HEK293T (cell line): Measurements from ENCODE around the gene AFF1.

ENCODE experiments used
- CTCF ChIA-PET: fragments of 350-600 bp; formaldehyde crosslinking; extraction: SDS; loops from one replicate; lab custom pipeline; 2021; ENCODE audit warnings: antibody characterized with exemption, inconsistent platforms; lab: Yijun Ruan, JAX
- POLR2A ChIA-PET: fragments of 350-600 bp; formaldehyde crosslinking; extraction: SDS; loops from one replicate; lab custom pipeline; 2020; ENCODE audit warnings: antibody characterized with exemption, inconsistent platforms; lab: Yijun Ruan, JAX
- DNase-seq: peaks from one replicate; pipeline ENCODE4 v3.0.0; 2012; ENCODE audit warnings: mixed read lengths; ENCODE audit errors: extremely low spot score
- ARNT ChIP-seq: fragments of 450-650 bp; IDR thresholded peaks from 2 replicates; pipeline ENCODE4 v1.6.1; 2017; ENCODE audit warnings: mild to moderate bottlenecking
- BHLHE40 ChIP-seq: fragments of 450-650 bp; IDR thresholded peaks from 2 replicates; pipeline ENCODE4 v1.6.1; 2016; ENCODE audit warnings: mild to moderate bottlenecking, moderate library complexity, borderline replicate concordance
- CTBP1 ChIP-seq: fragments of 450-650 bp; IDR thresholded peaks from 2 replicates; pipeline ENCODE4 v1.6.1; 2016; ENCODE audit warnings: borderline replicate concordance
- ELF4 ChIP-seq: fragments of 450-650 bp; IDR thresholded peaks from 2 replicates; pipeline ENCODE4 v1.6.1; 2017; ENCODE audit warnings: antibody characterized with exemption
- FOXA1 ChIP-seq: fragments of 450-650 bp; IDR thresholded peaks from 2 replicates; pipeline ENCODE4 v1.6.1; 2016; ENCODE audit warnings: mild to moderate bottlenecking
- FOXK2 ChIP-seq: fragments of 450-650 bp; IDR thresholded peaks from 2 replicates; pipeline ENCODE4 v1.6.1; 2016; ENCODE audit warnings: mild to moderate bottlenecking
- FOXM1 ChIP-seq: fragments of 450-650 bp; IDR thresholded peaks from 2 replicates; pipeline ENCODE4 v1.6.1; 2017; ENCODE audit warnings: mild to moderate bottlenecking, borderline replicate concordance
- HDGF ChIP-seq: fragments of 450-650 bp; IDR thresholded peaks from 2 replicates; pipeline ENCODE4 v1.6.1; 2017; ENCODE audit warnings: antibody characterized with exemption, borderline replicate concordance
- L3MBTL2 ChIP-seq: fragments of 450-650 bp; conservative IDR thresholded peaks from 2 replicates; pipeline ENCODE4 v1.6.1; 2016; ENCODE audit warnings: mild to moderate bottlenecking
- LEF1 ChIP-seq: fragments of 450-650 bp; IDR thresholded peaks from 2 replicates; pipeline ENCODE4 v1.6.1; 2017; ENCODE audit warnings: mild to moderate bottlenecking, borderline replicate concordance
- NFRKB ChIP-seq: fragments of 450-650 bp; IDR thresholded peaks from 2 replicates; pipeline ENCODE4 v1.6.1; 2016; ENCODE audit warnings: mild to moderate bottlenecking, moderate library complexity
- SP1 ChIP-seq: fragments of 450-650 bp; IDR thresholded peaks from 2 replicates; pipeline ENCODE4 v1.6.1; 2017
- SUZ12 ChIP-seq: fragments of 450-650 bp; IDR thresholded peaks from 2 replicates; pipeline ENCODE4 v1.6.1; 2016; ENCODE audit warnings: mild to moderate bottlenecking
- TARDBP ChIP-seq: fragments of 450-650 bp; IDR thresholded peaks from 2 replicates; pipeline ENCODE4 v1.6.1; 2016
- ZNF384 ChIP-seq: fragments of 450-650 bp; IDR thresholded peaks from 2 replicates; pipeline ENCODE4 v1.6.1; 2016
- TF ChIP-seq, protein P1 (sequence below): fragments of 450-650 bp; IDR thresholded peaks from 2 replicates; pipeline ENCODE4 v1.6.1; 2016

AFF1 gene

DNA sequence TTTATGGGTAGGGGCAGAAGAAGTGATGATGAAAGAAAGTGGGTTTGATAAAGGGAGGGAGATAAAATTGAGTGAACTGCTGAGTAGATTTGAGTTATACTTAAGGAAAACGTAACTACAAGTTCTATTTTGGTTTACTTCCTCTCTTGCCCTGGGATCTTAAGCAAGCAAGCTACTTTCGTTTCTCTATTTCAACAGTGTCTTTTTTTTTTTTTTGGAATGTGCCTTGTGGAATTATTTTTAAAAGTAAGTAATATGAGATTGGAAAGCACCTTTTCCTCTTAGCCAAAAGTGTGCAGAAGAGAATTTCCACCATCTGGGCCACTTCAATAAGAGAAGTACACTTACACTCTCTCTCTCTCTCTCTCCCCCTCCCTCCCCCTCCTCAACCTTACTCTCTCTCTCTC, 26.6 kb upstream of the AFF1 start:
- DNase-seq = no peak
- TF ChIP-seq FOXK2 = no peak
- TF ChIP-seq LEF1 = no peak
- TF ChIP-seq, protein P1, sequence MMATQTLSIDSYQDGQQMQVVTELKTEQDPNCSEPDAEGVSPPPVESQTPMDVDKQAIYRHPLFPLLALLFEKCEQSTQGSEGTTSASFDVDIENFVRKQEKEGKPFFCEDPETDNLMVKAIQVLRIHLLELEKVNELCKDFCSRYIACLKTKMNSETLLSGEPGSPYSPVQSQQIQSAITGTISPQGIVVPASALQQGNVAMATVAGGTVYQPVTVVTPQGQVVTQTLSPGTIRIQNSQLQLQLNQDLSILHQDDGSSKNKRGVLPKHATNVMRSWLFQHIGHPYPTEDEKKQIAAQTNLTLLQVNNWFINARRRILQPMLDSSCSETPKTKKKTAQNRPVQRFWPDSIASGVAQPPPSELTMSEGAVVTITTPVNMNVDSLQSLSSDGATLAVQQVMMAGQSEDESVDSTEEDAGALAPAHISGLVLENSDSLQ = no peak
- no peak for TF ChIP-seq CTBP1
- TF ChIP-seq ELF4 = no peak
- TF ChIP-seq TARDBP = no peak
- TF ChIP-seq ARNT = no peak
- POLR2A ChIA-PET = no interaction called here
- CTCF ChIA-PET = interaction anchor here (0.7 to 2.1 kb wide), 3 partner anchors 14 to 894 kb away, joined by 4 to 7 read pairs (median 4); no protein-coding TSS in a partner anchor

- ChIA-PET CTCF (interaction anchor here (0.9 to 2.1 kb wide), 2 partner anchors 13 to 411 kb away, joined by 4 to 7 read pairs; no protein-coding TSS in a partner anchor), POLR2A (interaction anchor here (1.0 kb wide), 1 partner anchor 25 kb away, joined by 3 read pairs; the partner anchor contains the start of gene AFF1)
- no peak for DNase-seq
- no peak for TF ChIP-seq SP1
- TF ChIP-seq FOXA1 = no peak
- TF ChIP-seq HDGF = no peak
- TF ChIP-seq SUZ12 = no peak
- no peak for TF ChIP-seq TARDBP
- no peak for TF ChIP-seq CTBP1
- no peak for TF ChIP-seq ELF4
- no peak for TF ChIP-seq L3MBTL2
- TF ChIP-seq, protein P1 = no peak
- no peak for TF ChIP-seq FOXM1
- no peak for TF ChIP-seq ZNF384
- no peak for TF ChIP-seq FOXK2
- no peak for TF ChIP-seq BHLHE40
- TF ChIP-seq NFRKB = no peak
- TF ChIP-seq ARNT = no peak
- no peak for TF ChIP-seq LEF1
Observed at GRCh38 chr4:86909546-86910295, 25.1 kb upstream of the AFF1 start.

- ChIA-PET POLR2A (interaction anchor here (1.0 kb wide), 1 partner anchor 24 kb away, joined by 3 read pairs; the partner anchor contains the start of gene AFF1), CTCF (no interaction called here)
- no peak for DNase-seq
- TF ChIP-seq L3MBTL2 (no peak), BHLHE40 (no peak), ELF4 (no peak), FOXA1 (no peak)
Observed at GRCh38 chr4:86910369-86910768, 24.4 kb upstream of the AFF1 start.

GRCh38 chr4:86910820-86911684, 23.8 kb upstream of the AFF1 start:
- POLR2A ChIA-PET = interaction anchor here (1.0 kb wide), 1 partner anchor 24 kb away, joined by 3 read pairs; the partner anchor contains the start of gene AFF1

GRCh38 chr4:86916392-86916791, 18.4 kb upstream of the AFF1 start:
- TF ChIP-seq SUZ12 = no peak
- TF ChIP-seq TARDBP = no peak
- TF ChIP-seq ZNF384 = no peak
- TF ChIP-seq L3MBTL2 = no peak
- no peak for TF ChIP-seq CTBP1
- no peak for TF ChIP-seq LEF1
- TF ChIP-seq BHLHE40 = no peak
- no peak for TF ChIP-seq ELF4
- no peak for TF ChIP-seq ARNT
- no peak for TF ChIP-seq SP1
- POLR2A ChIA-PET = no interaction called here
- no peak for DNase-seq
- CTCF ChIA-PET = no interaction called here

More at GRCh38 chr4:86910820-86911684, 23.8 kb upstream of the AFF1 start:
- CTCF ChIA-PET = interaction anchor here (0.6 to 0.8 kb wide), 2 partner anchors 11 to 183 kb away, joined by 3 to 4 read pairs; no protein-coding TSS in a partner anchor
- no peak for DNase-seq
- TF ChIP-seq, protein P1 = no peak
- no peak for TF ChIP-seq TARDBP
- no peak for TF ChIP-seq ZNF384
- no peak for TF ChIP-seq HDGF
- no peak for TF ChIP-seq CTBP1
- no peak for TF ChIP-seq SP1
- no peak for TF ChIP-seq L3MBTL2
- no peak for TF ChIP-seq FOXK2
- no peak for TF ChIP-seq ARNT
- TF ChIP-seq FOXM1 = no peak
- TF ChIP-seq ELF4 = no peak
- TF ChIP-seq LEF1 = no peak
- TF ChIP-seq BHLHE40 = no peak
- no peak for TF ChIP-seq FOXA1
- TF ChIP-seq SUZ12 = no peak
- TF ChIP-seq NFRKB = no peak
